Mesendoderm (in vitro differentiated cells): ENCODE results near the gene MRPS12.

Experiments
- DNase-seq: peaks from one replicate; pipeline ENCODE4 v3.0.0; 2013
- H2AK5ac ChIP-seq: 2 replicates; pipeline ENCODE4 v1.6.1; 2013; ENCODE audit warnings: low read length, inconsistent platforms
- H2BK120ac ChIP-seq: 2 replicates; pipeline ENCODE4 v1.6.1; 2013; ENCODE audit warnings: low read depth, mild to moderate bottlenecking, low read length, moderate library complexity, mixed read lengths
- H2BK15ac ChIP-seq: replicated peaks from 2 replicates; pipeline ENCODE4 v1.6.1; 2013; ENCODE audit warnings: low read depth, mild to moderate bottlenecking, moderate library complexity
- H2BK5ac ChIP-seq: 2 replicates; pipeline ENCODE4 v1.6.1; 2013; ENCODE audit warnings: low read length, inconsistent platforms
- H3K18ac ChIP-seq: 2 replicates; pipeline ENCODE4 v1.6.1; 2013; ENCODE audit warnings: mild to moderate bottlenecking, low read length, mixed read lengths
- H3K23ac ChIP-seq: one replicate; pipeline ENCODE4 v1.6.1; 2013; ENCODE audit warnings: low read length
- H3K27ac ChIP-seq: 2 replicates; pipeline ENCODE4 v1.5.1; 2013; ENCODE audit warnings: low read depth, mild to moderate bottlenecking, inconsistent platforms, low read length, moderate library complexity
- H3K27me3 ChIP-seq: 2 replicates; pipeline ENCODE4 v1.6.1; 2013; ENCODE audit warnings: low read length, control low read depth, mild to moderate bottlenecking, inconsistent platforms; ENCODE audit not compliant: insufficient read depth, poor library complexity
- H3K36me3 ChIP-seq: 2 replicates; pipeline ENCODE4 v1.6.1; 2013; ENCODE audit warnings: low read length, inconsistent platforms; ENCODE audit not compliant: control insufficient read depth, insufficient read depth
- H3K4ac ChIP-seq: one replicate; pipeline ENCODE4 v1.6.1; 2013; ENCODE audit warnings: low read depth, mild to moderate bottlenecking, low read length, moderate library complexity
- H3K4me1 ChIP-seq: 2 replicates; pipeline ENCODE4 v1.6.1; 2013; ENCODE audit warnings: low read depth, low read length, inconsistent platforms; ENCODE audit not compliant: control insufficient read depth
- H3K4me2 ChIP-seq: 2 replicates; pipeline ENCODE4 v1.6.1; 2013; ENCODE audit warnings: low read length
- H3K4me3 ChIP-seq: 2 replicates; pipeline ENCODE4 v1.5.1; 2013; ENCODE audit warnings: mild to moderate bottlenecking, low read length
- H3K56ac ChIP-seq: one replicate; pipeline ENCODE4 v1.6.1; 2013; ENCODE audit warnings: low read length
- H3K79me1 ChIP-seq: 2 replicates; pipeline ENCODE4 v1.6.1; 2013; ENCODE audit warnings: low read length, inconsistent platforms
- H3K79me2 ChIP-seq: 2 replicates; pipeline ENCODE4 v1.6.1; 2013; ENCODE audit warnings: mild to moderate bottlenecking, low read length; ENCODE audit not compliant: control insufficient read depth, insufficient read depth
- H3K9ac ChIP-seq: 2 replicates; pipeline ENCODE4 v1.6.1; 2013; ENCODE audit warnings: low read length, inconsistent platforms
- H4K5ac ChIP-seq: one replicate; pipeline ENCODE4 v1.6.1; 2013; ENCODE audit warnings: low read length
- H4K8ac ChIP-seq: one replicate; pipeline ENCODE4 v1.6.1; 2013; ENCODE audit warnings: low read depth, mild to moderate bottlenecking, control low read depth, low read length, moderate library complexity
- WGBS: extraction: QIAGEN DNeasy Blood & Tissue Kit; methylation state at CpG from one replicate; pipeline ENCODE4 v1.1.7; 2013; ENCODE audit warnings: low lambda C conversion rate, missing lambda C conversion rate; ENCODE audit not compliant: insufficient coverage; ENCODE audit errors: extremely low coverage; 5-methylcytosine and 5-hydroxymethylcytosine counted together

The MRPS12 gene

DNA sequence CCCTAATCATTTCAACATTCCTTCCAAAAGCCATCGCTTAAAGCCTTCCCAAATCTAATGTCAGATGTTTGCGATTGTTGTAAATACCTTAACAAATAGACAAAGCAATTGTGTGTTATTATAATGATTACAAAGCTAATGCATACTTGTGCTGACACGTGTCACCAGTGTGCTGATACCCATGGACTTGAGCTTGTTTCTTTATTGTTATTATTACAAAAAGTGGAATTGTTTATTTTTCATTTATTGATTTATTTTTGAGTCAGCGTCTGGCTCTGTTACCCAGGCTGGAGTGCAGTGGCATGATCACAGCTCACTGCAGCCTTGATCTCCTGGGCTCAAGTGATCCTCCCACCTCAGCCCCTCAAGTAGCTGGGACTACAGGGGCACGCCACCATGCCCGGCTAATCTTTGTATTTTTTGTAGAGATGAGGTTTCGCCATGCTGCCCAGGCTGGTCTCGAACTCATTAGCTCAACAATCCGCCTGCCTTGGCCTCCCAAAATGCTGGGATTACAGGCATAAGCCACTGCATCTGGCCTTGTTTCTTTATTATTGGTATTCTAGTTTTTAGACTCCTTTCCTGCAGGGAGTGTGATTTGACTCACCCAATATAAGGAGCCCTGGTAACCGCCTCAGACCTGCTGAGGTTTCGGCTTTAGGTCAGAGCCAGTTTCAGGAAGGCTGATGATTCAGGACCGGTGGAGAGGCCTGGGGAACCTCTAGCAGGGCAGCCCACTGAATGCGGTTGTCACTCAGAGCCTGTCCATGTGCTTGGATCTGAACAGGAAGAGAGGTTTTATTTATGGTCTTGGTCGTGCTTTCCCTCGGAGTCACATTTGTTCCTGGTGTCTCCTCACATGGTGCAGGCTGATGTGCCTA lies 46.9 kb downstream of the MRPS12 start:
- Histone ChIP-seq H3K27me3 (peaks cover 2% of the 10 kb centered on the region), H4K5ac (no peak overlapping the region), H2BK15ac (no peak overlapping the region), H3K36me3 (no peaks in the 10 kb centered on the region), H3K79me2 (no peaks in the 10 kb centered on the region), H3K79me1 (no peaks in the 10 kb centered on the region), H3K9ac (no peak overlapping the region), H3K4ac (no peak overlapping the region), H4K8ac (no peak overlapping the region), H2BK120ac (no peak overlapping the region), H2BK5ac (no peak overlapping the region), H3K4me1 (peaks cover 4% of the 10 kb centered on the region), H3K4me2 (no peak overlapping the region), H3K4me3 (no peak overlapping the region), H3K23ac (no peak overlapping the region), H3K27ac (no peak overlapping the region), H3K18ac (no peak overlapping the region), H2AK5ac (no peak overlapping the region), H3K56ac (no peak overlapping the region)
- no CpG with 5 or more reads among the region's 15 CpGs for whole genome bisulfite sequencing
- no peak for DNase-seq

DNA sequence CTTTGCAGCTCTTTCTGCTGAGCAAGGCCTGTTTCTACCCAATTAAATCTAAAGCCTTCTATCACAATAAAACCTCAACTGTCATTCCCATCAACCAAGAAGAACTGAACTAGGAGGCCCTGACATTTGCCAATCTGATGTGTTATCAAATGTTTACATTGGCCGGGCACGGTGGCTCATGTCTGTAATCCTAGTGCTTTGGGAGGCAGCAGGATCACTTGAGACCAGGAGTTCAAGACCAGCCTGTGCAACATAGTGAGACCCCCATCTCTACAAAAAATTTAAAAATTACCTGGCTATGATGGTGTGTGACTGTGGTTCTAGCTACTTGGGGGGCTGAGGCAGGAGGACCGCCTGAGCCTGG lies 47.6 kb downstream of the MRPS12 start:
- no peak overlapping the region for H4K8ac ChIP-seq
- H3K4me1 ChIP-seq, result peaks cover 4% of the 10 kb centered on the region
- no CpG with 5 or more reads among the region's 3 CpGs for WGBS
- no peaks in the 10 kb centered on the region for H3K79me1 ChIP-seq
- H2BK120ac ChIP-seq, result no peak overlapping the region
- no peak for DNase-seq
- H4K5ac ChIP-seq, result no peak overlapping the region
- no peak overlapping the region for H3K27ac ChIP-seq
- no peak overlapping the region for H3K18ac ChIP-seq
- no peaks in the 10 kb centered on the region for H3K79me2 ChIP-seq
- H3K23ac ChIP-seq, result no peak overlapping the region
- H2BK15ac ChIP-seq, result no peak overlapping the region
- H3K4ac ChIP-seq, result no peak overlapping the region
- no peak overlapping the region for H3K56ac ChIP-seq
- H3K36me3 ChIP-seq, result no peaks in the 10 kb centered on the region
- H2AK5ac ChIP-seq, result no peak overlapping the region
- peaks cover 2% of the 10 kb centered on the region for H3K27me3 ChIP-seq
- no peak overlapping the region for H3K4me3 ChIP-seq
- no peak overlapping the region for H2BK5ac ChIP-seq
- H3K4me2 ChIP-seq, result no peak overlapping the region
- no peak overlapping the region for H3K9ac ChIP-seq

DNA sequence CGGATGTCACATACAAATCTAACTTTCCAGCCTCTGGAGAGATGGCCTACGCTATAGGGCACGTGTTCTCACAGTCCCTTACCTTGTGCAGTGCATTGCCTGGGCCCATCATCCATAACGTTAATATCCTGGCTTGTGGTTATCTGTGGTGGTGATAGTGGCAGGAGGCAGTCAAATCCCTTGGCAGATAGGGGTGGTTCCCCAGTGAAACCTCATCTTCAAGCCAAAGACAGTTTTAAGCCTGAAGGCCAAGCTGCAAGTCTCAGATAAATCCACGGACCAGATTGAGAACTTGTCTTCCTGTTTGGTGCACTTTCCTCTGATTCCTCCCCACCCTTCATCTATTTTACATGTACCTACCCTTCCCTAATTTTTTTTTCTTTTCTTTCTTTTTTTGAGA lies 49.1 kb downstream of the MRPS12 start:
- Histone ChIP-seq H3K27me3 (peaks cover 2% of the 10 kb centered on the region), H3K4me1 (peaks cover 4% of the 10 kb centered on the region), H3K27ac (no peak overlapping the region), H3K56ac (no peak overlapping the region), H3K4me3 (no peak overlapping the region), H2BK15ac (no peak overlapping the region), H3K36me3 (no peaks in the 10 kb centered on the region), H3K9ac (no peak overlapping the region), H2BK5ac (no peak overlapping the region), H2AK5ac (no peak overlapping the region), H3K4ac (no peak overlapping the region), H3K79me1 (no peaks in the 10 kb centered on the region), H3K4me2 (no peak overlapping the region), H3K79me2 (no peaks in the 10 kb centered on the region), H3K23ac (no peak overlapping the region), H3K18ac (no peak overlapping the region), H4K8ac (no peak overlapping the region), H4K5ac (no peak overlapping the region), H2BK120ac (no peak overlapping the region)
- DNase-seq, result no peak
- WGBS, result no CpG with 5 or more reads among the region's 5 CpGs

DNA sequence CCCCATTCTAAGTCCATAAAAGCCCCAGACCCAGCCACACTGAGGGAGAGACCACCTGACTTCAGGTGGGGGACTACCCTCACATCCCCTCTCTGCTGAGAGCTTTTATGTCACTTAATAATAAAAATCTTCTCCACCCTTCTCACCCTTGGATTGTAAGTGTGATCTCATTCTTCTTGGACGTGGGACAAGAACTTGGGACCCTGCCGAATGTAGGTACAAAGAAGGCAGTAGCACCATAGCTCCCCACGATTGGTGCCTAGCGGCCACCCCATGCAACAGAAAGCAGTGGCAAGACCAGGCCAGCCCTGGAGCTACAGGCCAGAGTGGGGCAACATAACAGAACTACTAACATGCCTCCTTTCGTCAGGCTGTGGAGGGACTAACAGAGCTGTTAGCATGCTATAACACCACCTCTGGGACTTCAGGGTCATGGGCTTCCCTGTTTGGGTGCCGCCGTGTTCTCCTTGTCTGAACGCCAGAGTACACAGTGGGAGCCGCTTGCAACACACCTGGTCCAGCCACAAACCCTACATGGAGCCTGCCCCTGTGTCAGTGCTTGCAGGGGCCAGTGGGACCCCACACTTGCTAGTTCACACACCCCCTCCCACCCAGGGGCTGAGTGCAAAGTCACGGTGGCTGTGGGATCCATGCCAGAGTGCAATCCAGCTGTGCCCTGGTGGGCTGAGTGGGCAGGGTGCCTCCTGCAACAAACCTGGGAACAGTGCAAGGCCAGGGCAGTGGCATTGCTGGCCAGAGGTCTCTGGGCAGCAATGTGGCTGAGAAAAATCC lies 50.0 kb downstream of the MRPS12 start:
- Histone ChIP-seq H3K23ac (no peak overlapping the region), H3K79me2 (no peaks in the 10 kb centered on the region), H3K4me2 (no peak overlapping the region), H4K8ac (no peak overlapping the region), H2BK120ac (no peak overlapping the region), H3K4ac (no peak overlapping the region), H3K4me1 (peaks cover 4% of the 10 kb centered on the region), H3K27ac (no peak overlapping the region), H3K4me3 (no peak overlapping the region), H4K5ac (no peak overlapping the region), H3K56ac (no peak overlapping the region), H2BK5ac (no peak overlapping the region), H2AK5ac (no peak overlapping the region), H3K27me3 (peaks cover 2% of the 10 kb centered on the region), H3K36me3 (no peaks in the 10 kb centered on the region), H2BK15ac (no peak overlapping the region), H3K79me1 (no peaks in the 10 kb centered on the region), H3K18ac (no peak overlapping the region), H3K9ac (no peak overlapping the region)
- WGBS, result no CpG with 5 or more reads among the region's 10 CpGs
- DNase-seq, result no peak
